ENCODE data around the gene KLK6. TPM values are rescaled to one million over a fixed set of nuclear protein-coding genes. Genes with fewer than 3 reads are reported as not detected.
"Not testable (repeated sequence)": the region's sequence is repeated elsewhere in the genome, so short reads cannot be mapped to it uniquely, and the experiment has no call there.

KLK6 gene
- total RNA-seq, 4 donors from 2014 or later = not detected

GRCh38 chr19:50975766-50976165, 6.4 kb upstream of the KLK6 start:
- TF ChIP-seq, protein P1, sequence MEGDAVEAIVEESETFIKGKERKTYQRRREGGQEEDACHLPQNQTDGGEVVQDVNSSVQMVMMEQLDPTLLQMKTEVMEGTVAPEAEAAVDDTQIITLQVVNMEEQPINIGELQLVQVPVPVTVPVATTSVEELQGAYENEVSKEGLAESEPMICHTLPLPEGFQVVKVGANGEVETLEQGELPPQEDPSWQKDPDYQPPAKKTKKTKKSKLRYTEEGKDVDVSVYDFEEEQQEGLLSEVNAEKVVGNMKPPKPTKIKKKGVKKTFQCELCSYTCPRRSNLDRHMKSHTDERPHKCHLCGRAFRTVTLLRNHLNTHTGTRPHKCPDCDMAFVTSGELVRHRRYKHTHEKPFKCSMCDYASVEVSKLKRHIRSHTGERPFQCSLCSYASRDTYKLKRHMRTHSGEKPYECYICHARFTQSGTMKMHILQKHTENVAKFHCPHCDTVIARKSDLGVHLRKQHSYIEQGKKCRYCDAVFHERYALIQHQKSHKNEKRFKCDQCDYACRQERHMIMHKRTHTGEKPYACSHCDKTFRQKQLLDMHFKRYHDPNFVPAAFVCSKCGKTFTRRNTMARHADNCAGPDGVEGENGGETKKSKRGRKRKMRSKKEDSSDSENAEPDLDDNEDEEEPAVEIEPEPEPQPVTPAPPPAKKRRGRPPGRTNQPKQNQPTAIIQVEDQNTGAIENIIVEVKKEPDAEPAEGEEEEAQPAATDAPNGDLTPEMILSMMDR (IDR thresholded peaks at IDR 0.05) = no peak
- peak in 1 of 2 donors; percentile 12 for TF ChIP-seq POLR2A (IDR thresholded peaks at IDR 0.05)
- intact Hi-C loops (cut with DNase I) = no loop called here
- H3K27me3 ChIP-seq = no peaks in the 10 kb centered on the region
- H3K27ac ChIP-seq = no peak overlapping the region
- H3K4me1 ChIP-seq = no peaks in the 10 kb centered on the region
- WGBS, 2 donors = 16 to 19% methylated on average over 8 of the region's 8 CpGs
- no peak overlapping the region for H3K4me3 ChIP-seq (replicated peaks in 1 of 3)
- H3K9me3 ChIP-seq = no peaks in the 10 kb centered on the region
- H3K36me3 ChIP-seq = no peaks in the 10 kb centered on the region
- peak; percentile 55 to 82 for DNase-seq

GRCh38 chr19:50974702-50975556, 5.5 kb upstream of the KLK6 start:
- TF ChIP-seq POLR2A (IDR thresholded peaks at IDR 0.05) = no peak
- TF ChIP-seq, protein P1 (IDR thresholded peaks at IDR 0.05) = no peak
- Histone ChIP-seq H3K4me1 (no peaks in the 10 kb centered on the region), H3K27ac (peak overlapping the region in 1 of 3 donors; percentile 33), H3K4me3 (replicated peaks in 1 of 3) (no peak overlapping the region), H3K27me3 (no peaks in the 10 kb centered on the region), H3K9me3 (no peaks in the 10 kb centered on the region), H3K36me3 (no peaks in the 10 kb centered on the region)
- WGBS, 2 donors = 20 to 29% methylated on average over 4 of the region's 9 CpGs
- peak; percentile 6 to 53 for DNase-seq
- intact Hi-C loops (cut with DNase I) = no loop called here

GRCh38 chr19:50972795-50973376, 3.5 kb upstream of the KLK6 start:
- Histone ChIP-seq H3K4me1 (no peaks in the 10 kb centered on the region), H3K4me3 (replicated peaks in 1 of 3) (no peak overlapping the region), H3K27ac (no peak overlapping the region), H3K9me3 (no peaks in the 10 kb centered on the region), H3K36me3 (no peaks in the 10 kb centered on the region), H3K27me3 (no peaks in the 10 kb centered on the region)
- intact Hi-C loops (cut with DNase I) = no loop called here
- no peak for TF ChIP-seq POLR2A (IDR thresholded peaks at IDR 0.05)
- TF ChIP-seq, protein P1 (IDR thresholded peaks at IDR 0.05) = no peak
- WGBS, 2 donors = 86 to 87% methylated on average over 9 of the region's 9 CpGs
- no peak for DNase-seq

- H3K27ac ChIP-seq; H3K36me3 ChIP-seq; intact Hi-C loops (cut with DNase I): not testable (repeated sequence)
Measured at GRCh38 chr19:50969810-50970209, 419 bp upstream of the KLK6 start.

GRCh38 chr19:50968716-50969412, 527 bp downstream of the KLK6 start:
- no peaks in the 10 kb centered on the region for H3K9me3 ChIP-seq
- H3K36me3 ChIP-seq = no peaks in the 10 kb centered on the region
- no peak overlapping the region for H3K4me3 ChIP-seq (replicated peaks in 1 of 3)
- TF ChIP-seq, protein P1 (IDR thresholded peaks at IDR 0.05) = no peak
- TF ChIP-seq POLR2A (IDR thresholded peaks at IDR 0.05) = no peak
- H3K4me1 ChIP-seq = no peaks in the 10 kb centered on the region
- no peaks in the 10 kb centered on the region for H3K27me3 ChIP-seq
- intact Hi-C loops (cut with DNase I) = no loop called here
- no peak for DNase-seq
- no peak overlapping the region for H3K27ac ChIP-seq
- 44 to 57% methylated on average over 6 to 7 of the region's 7 CpGs for WGBS, 2 donors

More at GRCh38 chr19:50969810-50970209, 419 bp upstream of the KLK6 start:
- WGBS, 2 donors = 83 to 94% methylated on average over 3 of the region's 3 CpGs
- not testable (repeated sequence) for H3K4me3 ChIP-seq (replicated peaks in 1 of 3); DNase-seq; H3K4me1 ChIP-seq; H3K9me3 ChIP-seq; H3K27me3 ChIP-seq

Data from thyroid gland (tissue), 4 donors.